ENCODE results near the gene MAP2K5.
A peak's percentile ranks its signal among the peaks of the same experiment; 100 is the strongest.

Gene MAP2K5

DNA sequence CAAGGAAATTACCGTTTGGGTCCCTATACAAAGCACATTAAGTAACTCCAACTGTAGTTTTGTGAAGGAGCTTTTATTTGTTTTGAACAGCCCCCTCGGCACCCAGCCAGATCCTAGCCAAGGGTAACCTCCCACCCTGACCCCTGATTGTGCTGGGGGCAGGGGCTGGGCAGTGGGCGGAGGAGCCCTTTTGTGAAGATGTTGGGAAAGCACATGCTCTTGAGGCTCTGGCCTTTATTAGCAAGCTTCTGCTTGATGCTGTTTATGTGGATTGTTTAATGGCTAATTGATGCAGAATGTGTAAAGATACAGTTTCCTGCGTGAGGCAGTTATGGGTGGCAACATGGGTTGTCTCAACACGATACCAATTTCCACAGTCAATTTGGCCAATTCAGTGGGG is 136.5 kb downstream of the MAP2K5 start:
- no peak for DNase-seq

DNA sequence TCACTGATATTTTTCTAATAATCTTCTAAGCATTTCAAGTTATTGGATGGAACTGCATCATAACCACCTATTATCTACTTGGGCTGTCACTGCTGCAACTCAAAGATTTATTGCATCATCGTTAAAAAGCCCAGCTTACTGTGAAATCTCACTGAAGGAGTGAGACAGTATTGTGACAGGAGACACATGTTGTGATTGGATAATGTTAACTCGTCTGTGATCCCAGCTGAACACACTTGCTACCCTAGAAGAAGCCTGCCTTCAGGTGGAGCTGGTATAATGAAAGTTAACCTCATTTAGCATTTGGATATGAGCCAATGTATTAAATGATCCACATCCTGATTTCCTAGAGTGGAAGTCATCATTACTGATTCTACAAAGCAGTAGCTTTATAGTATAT is 138.1 kb downstream of the MAP2K5 start:
- DNase-seq = no peak

GRCh38 chr15:67685008-67685599 is 142.6 kb downstream of the MAP2K5 start:
- DNase-seq = peak in 1 of 2 experiments; percentile 29

DNA sequence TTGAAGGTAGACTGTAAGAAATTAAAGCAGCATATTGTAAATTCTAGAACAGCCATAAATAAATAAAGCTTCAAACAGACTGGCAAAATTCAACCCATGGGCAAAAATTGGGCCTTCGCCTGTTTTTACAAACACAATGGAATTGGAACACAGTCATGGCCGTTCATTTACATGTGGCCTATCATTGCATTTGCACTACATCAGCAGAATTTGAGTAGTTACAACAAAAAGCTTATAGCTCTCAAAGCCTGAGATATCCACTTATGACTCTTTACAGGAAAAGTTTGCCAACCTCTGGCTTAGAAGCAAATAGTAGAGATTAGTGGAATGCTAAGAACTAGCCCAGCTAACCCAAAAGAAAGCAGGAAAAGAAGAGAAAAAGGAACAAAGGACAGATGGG is 143.2 kb downstream of the MAP2K5 start:
- no peak for DNase-seq

GRCh38 chr15:67690936-67691335 is 148.4 kb downstream of the MAP2K5 start:
- no peak for DNase-seq

GRCh38 chr15:67691450-67691849 is 148.9 kb downstream of the MAP2K5 start:
- no peak for DNase-seq

- no peak for DNase-seq
These were observed 150.1 kb downstream of the MAP2K5 start for GRCh38 chr15:67692573-67692972.

DNA sequence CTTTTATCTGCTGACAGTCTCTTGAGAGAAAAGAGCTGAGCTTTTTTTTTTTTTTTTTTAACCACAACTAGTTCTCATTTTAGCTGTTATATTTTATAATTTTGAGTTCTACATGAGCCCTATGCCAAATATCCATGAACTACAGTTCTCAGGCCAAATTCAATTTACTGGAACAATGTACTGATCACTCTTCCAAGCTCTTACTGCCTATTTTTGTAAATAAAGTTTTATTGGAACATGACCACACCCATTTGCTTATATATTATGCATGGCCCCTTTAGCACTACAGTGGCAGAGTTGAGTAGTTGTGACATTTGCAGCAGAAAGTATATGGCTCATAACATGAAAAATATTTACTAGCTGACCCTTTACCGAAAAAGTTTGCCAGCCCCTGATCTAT is 153.6 kb downstream of the MAP2K5 start:
- no peak for DNase-seq

DNA sequence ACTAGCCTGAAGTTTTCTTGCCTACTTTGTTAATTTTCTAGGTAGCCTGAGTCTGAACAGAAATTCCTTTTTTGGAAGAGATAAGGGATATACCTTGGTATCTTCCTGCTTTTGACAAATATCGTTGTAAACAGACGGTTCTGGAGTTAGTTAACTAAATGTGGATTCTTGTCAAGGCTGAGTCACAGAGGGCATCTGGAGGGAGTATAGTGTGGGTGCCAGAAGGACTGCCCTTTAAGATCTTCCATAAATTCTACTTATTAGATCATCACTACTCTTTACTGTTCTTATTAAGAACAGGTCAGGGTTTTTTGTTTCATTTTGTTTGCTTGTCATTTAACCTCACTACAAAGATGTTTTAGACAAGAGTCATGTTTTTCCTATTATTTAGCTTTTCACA is 157.5 kb downstream of the MAP2K5 start:
- no peak for DNase-seq

DNA sequence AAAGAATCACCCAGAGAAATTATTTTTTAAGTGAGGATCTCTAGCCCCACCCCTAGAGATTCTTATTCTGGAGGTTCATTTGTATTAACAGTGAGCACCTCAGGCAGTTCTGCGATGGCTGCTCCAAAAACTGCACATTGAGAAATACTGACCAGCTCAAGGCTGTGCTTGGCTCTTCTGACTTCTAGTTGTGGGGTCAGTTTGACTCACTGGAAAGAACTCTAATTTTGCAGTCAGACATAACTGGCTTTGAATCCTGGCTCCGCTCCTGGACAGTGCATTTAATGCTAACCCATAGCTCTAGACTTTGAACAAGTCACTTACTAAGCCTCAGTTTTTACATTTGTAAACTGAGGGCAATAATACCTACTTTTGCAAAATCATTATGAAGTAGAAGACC is 159.2 kb downstream of the MAP2K5 start:
- DNase-seq = no peak

DNA sequence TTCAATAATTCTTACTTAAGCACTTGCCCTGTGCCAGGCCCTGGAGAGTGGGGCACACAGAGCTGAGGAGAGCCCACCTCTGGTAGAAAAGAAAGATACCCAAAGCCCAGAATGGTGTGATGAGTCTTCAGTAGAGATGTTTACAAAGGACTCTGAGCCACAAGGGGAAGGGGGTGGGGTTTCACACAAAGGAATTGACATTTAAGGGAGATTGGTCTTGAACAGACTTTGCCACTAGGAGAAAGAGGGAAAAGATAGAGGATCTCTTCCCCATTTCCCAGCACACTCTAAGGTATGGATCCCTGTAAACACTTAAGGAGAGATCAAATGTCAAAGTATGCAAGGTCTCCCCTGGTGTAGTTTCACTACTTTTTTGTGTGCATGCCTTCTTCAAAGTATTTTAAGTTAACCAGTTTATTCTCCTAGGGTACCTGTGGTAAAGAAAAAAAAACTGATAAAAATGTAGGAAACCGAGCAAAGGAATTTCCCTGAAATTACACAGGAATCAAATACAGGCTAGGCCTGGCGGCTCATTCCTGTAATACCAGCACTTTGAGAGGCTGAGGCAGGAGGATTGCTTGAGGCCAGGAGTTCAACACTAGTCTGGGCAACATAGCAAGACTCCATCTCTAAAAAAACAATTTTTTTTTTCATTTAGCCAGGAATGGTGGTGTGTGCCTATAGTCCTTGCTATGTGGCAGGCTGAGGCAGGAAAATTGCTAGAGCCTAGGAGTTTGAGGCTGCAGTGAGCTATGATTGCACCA is 165.2 kb downstream of the MAP2K5 start:
- no peak for DNase-seq

DNA sequence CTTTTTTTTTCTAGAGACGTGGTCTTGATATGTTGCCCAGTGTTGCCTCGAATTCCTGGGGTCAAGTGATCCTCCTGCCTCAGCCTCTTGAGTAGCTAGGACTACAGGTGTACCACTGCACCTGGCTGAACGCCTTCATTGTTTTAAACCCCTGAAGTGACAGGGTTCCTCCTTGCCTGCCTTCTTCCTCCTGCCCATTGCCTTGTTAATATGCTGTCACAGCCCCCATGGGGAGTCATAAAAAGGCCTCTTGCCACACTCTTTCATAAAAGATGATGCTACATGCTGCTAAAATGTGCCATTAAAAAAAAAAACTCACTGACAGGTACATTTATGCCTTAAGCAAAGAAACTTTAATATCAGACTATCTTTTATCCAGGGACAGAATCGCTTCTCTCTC is 166.0 kb downstream of the MAP2K5 start:
- no peak for DNase-seq

DNA sequence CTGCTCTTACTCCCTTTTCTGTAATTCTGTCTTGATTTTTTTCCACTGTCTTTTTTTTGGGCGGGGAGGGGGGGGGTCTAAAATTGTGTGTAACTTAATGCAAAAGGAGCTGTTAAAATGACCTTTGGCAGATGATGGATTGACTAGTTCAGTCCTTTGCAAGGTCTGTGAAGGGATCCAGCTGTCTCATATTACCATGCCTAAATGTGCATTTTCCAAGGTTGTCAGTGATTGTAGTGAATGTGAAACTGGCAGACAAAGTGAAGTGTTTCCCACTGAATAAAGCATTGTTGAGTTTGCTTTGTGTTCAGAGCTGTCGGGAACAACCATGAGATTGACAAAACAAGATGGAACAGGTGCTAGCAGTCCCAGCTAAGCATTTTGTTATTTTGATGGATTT is 172.7 kb downstream of the MAP2K5 start:
- DNase-seq = no peak

DNA sequence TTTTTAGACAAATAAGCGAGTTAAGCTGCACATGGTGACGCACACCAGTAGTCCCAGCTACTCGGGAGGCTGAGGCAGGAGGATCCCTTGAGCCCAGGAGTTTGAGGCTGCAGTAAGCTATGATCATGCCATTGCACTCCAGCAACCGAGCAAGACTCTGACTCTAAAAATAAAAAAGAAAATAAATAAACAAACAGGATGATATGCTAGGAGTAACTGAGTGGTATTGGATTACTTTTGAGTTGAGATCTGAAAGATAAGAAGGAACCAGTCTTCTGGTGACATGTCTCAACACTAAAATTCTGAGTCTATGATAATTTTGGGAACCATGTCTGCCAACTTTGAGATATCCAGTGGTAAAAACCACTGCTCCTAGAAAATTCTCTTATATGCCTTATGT is 173.7 kb downstream of the MAP2K5 start:
- no peak for DNase-seq

GRCh38 chr15:67717776-67718175 is 175.3 kb downstream of the MAP2K5 start:
- DNase-seq = no peak

GRCh38 chr15:67719330-67719959 is 176.9 kb downstream of the MAP2K5 start:
- DNase-seq = no peak

GRCh38 chr15:67720556-67721175 is 178.2 kb downstream of the MAP2K5 start:
- DNase-seq = no peak

- DNase-seq = no peak
These were observed 179.7 kb downstream of the MAP2K5 start for GRCh38 chr15:67722030-67722817.

DNA sequence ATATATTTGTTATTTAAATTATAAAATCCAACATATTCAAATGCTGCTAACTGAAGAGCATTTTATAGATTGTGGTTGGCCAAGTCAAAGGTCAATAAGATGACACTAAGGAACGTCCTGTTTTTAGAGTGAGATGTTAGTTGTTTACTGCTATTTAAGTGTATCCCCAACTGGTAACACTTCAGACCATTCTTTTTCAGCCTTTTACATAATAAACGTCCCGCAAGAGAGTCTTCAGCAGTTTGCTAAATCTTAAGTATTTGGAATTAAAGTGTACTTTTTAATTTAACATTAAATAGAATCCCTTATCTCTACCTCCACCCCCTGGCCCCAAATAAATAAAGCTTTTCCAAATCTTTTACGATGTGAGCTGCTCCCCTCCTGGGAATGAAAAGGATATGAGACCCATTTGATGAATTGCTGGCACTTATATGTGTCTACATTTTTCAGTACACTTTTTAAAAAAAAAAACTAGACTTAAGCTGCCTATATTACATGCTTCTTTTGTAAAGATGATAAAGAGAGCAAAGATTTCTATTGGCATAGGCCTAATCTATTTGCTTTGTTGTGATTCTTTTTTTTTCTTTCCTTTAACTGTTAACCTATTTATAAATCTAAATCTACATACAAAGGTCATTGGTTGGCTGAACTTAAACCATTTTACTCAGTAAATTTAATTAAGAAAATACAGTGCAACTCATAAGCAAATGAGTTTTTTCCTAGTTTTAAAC is 181.0 kb downstream of the MAP2K5 start:
- no peak for DNase-seq

GRCh38 chr15:67724691-67725375 is 182.3 kb downstream of the MAP2K5 start:
- DNase-seq = no peak

- no peak for DNase-seq
These were observed 187.6 kb downstream of the MAP2K5 start for GRCh38 chr15:67730135-67730534.
